ENCODE results near the gene PROKR2.

Gene PROKR2

GRCh38 chr20:5316188-5317158, at the start of gene PROKR2:
Gene PROKR2 (minus strand): TSS chr20:5316954. CDS start chr20:5314369, 2,585 bp downstream.
- CTCF ChIA-PET, result interaction anchor here (1.3 kb wide), 1 partner anchor 7 kb away, joined by 3 read pairs; no protein-coding TSS in a partner anchor
- DNase-seq (ENCODE audit: low spot score), result no peak
- no peak within 1 kb of the TSS for H3K27ac ChIP-seq
- POLR2A ChIA-PET (ENCODE audit: low non-redundant PET), result no interaction called here
- TF ChIP-seq, protein P1, sequence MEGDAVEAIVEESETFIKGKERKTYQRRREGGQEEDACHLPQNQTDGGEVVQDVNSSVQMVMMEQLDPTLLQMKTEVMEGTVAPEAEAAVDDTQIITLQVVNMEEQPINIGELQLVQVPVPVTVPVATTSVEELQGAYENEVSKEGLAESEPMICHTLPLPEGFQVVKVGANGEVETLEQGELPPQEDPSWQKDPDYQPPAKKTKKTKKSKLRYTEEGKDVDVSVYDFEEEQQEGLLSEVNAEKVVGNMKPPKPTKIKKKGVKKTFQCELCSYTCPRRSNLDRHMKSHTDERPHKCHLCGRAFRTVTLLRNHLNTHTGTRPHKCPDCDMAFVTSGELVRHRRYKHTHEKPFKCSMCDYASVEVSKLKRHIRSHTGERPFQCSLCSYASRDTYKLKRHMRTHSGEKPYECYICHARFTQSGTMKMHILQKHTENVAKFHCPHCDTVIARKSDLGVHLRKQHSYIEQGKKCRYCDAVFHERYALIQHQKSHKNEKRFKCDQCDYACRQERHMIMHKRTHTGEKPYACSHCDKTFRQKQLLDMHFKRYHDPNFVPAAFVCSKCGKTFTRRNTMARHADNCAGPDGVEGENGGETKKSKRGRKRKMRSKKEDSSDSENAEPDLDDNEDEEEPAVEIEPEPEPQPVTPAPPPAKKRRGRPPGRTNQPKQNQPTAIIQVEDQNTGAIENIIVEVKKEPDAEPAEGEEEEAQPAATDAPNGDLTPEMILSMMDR (conservative IDR thresholded peaks at IDR 0.05; ENCODE audit: low read depth), result no peak

- ChIA-PET CTCF (interaction anchor here (1.1 kb wide), 1 partner anchor 160 kb away, joined by 3 read pairs; no protein-coding TSS in a partner anchor), POLR2A (ENCODE audit: low non-redundant PET) (no interaction called here)
- H3K27ac ChIP-seq, result no peak overlapping the region
- no peak for DNase-seq (ENCODE audit: low spot score)
- TF ChIP-seq, protein P1 (conservative IDR thresholded peaks at IDR 0.05; ENCODE audit: low read depth), result no peak
These were observed 48.3 kb upstream of the PROKR2 start for GRCh38 chr20:5364997-5365597.

DNA sequence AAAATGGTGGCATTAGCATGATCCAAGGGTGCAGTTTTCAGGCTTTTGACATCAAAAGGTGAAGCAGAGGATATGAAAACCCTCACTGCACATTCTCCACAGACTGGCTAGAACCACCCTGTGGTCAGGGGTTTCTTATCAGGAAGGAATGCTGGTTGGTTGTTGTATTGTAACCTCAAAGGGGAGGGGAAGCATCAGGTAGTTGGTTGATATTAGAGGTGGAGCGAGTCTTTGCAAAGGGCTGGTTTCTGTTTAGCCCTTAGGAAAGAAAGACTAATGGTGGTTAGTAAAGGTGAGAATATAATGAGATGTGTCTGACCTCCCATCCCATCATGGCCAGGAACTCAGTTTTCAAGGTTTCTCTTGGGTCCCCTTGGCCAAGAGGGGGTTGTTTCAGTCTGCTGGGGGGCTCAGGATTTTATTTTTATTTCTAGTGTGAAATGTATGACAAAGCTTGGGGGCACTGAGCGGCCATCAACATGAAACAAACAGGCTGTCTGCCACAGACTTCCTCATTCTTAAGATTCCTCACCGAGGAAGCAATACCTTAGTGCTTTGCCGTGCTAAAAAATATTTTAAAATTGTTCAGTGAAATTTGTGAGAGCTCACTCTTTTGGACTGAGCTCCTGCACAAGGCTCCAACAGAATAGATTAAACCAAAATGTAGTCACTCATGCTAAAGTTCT, 47.5 kb upstream of the PROKR2 start:
- TF ChIP-seq, protein P1 (conservative IDR thresholded peaks at IDR 0.05; ENCODE audit: low read depth), result no peak
- ChIA-PET POLR2A (ENCODE audit: low non-redundant PET) (no interaction called here), CTCF (interaction anchor here (1.1 kb wide), 1 partner anchor 159 kb away, joined by 3 read pairs; no protein-coding TSS in a partner anchor)
- no peak for DNase-seq (ENCODE audit: low spot score)
- H3K27ac ChIP-seq, result no peak overlapping the region

DNA sequence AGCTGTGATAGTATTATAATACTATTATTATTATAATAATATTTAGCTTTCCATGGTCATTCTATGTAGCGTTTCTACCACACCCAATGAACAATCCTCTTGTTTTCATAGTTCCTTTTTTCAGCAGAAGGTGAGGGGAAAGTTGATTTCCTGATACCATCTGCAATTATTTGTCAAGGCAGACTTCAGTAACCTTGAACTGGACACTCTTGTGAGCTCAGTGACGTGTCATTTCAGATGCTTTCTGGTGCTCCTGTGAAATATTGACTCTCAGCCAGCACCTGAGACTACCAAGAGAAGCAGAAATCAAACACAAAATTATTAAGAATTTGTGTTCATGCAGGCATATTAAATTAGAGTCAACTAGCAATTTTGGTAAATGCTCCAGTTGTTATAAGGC, 46.0 kb upstream of the PROKR2 start:
- no peak for DNase-seq (ENCODE audit: low spot score)
- TF ChIP-seq, protein P1 (conservative IDR thresholded peaks at IDR 0.05; ENCODE audit: low read depth), result no peak
- no peak overlapping the region for H3K27ac ChIP-seq
- ChIA-PET CTCF (interaction anchor here (0.6 kb wide), 1 partner anchor 1220 kb away, joined by 3 read pairs; no protein-coding TSS in a partner anchor), POLR2A (ENCODE audit: low non-redundant PET) (no interaction called here)

DNA sequence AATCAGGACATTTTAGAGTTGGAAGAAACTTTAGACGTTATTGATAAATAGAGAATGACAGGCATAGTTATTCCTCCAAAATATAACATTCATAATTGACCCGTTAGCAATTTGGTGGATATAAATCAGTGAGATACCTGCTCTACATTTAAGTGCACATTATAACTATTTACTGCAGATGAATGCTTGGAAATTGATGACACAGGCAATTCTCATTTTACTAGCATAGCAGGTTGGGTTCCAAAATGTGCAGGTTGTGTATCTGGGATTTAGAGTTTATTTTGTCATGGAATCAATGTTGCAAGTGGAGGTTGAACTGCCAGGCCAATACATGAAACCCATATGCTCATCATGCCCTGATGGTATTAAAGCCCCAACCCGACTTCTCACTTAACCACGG, 44.4 kb upstream of the PROKR2 start:
- no peak for DNase-seq (ENCODE audit: low spot score)
- H3K27ac ChIP-seq, result no peak overlapping the region
- CTCF ChIA-PET, result no interaction called here
- POLR2A ChIA-PET (ENCODE audit: low non-redundant PET), result no interaction called here
- TF ChIP-seq, protein P1 (conservative IDR thresholded peaks at IDR 0.05; ENCODE audit: low read depth), result no peak

DNA sequence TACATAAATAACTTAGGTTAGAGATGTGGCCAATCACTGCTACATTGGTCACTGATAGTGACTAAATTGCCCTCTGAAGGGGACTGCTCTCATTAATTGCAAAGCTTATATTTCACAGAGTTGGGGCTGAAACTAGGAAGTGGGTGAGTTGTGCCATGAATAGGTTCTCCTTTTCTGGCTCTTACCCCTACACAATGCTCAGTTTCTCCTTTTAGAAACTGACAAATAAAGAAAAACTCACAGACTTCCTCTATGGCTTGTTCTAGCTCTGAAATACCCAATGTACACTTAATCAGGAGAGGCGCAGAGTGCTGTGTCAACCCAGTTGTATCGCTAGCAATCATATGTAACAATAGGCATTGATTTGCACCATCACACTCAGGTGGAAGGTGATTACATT, 41.2 kb upstream of the PROKR2 start:
- H3K27ac ChIP-seq, result no peak overlapping the region
- TF ChIP-seq, protein P1 (conservative IDR thresholded peaks at IDR 0.05; ENCODE audit: low read depth), result no peak
- ChIA-PET CTCF (interaction anchor here (0.8 kb wide), 1 partner anchor 1157 kb away, joined by 3 read pairs; no protein-coding TSS in a partner anchor), POLR2A (ENCODE audit: low non-redundant PET) (no interaction called here)
- DNase-seq (ENCODE audit: low spot score), result no peak
